NCI-H69 (cell line): ENCODE data around the gene MAPK4.
A peak's percentile ranks its signal among the peaks of the same experiment; 100 is the strongest.

Experiments
- DNase-seq: peaks from one replicate; lab custom pipeline; 2025; lab: John Stamatoyannopoulos, UW

The MAPK4 gene

DNA sequence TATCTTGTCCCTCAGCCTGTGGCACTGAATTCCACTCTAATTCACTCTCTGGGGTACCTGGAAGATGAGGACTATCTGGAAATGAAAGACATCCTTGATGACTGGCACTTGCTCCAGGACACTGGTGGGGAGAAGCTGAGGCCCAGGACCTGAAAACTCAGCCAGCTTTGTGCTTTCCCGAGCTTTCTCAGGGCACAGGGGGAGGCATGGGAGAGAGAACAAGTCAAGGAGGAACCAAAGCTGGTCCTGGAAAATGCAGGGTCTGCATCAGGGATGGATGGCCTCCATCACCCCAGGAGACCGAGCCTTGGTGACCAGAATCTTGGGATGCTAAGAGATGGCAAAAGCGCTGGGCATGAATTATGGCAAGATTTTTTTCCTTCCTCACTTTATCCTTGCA, 65.1 kb downstream of the MAPK4 start:
- DNase-seq = no peak

DNA sequence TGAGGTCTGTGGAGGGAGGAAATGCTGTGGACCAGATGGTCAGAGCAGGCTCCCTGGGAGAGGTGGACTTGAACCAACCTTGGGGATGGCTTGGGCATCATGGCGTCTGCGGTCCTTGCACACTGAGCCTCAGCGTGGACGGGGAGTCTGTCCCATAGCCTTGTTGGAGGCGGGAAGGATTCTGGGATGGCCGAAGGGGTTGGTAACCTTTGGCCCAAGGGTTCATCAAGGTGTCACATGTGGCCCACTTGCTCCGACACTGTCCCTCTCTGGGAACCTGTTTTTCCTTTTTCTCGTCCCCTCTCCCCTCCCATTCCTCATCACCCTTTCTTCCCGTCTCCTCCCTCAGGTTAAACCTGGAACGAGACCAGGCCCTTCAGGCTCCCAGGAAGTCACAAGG, 66.4 kb downstream of the MAPK4 start:
- DNase-seq = no peak

DNA sequence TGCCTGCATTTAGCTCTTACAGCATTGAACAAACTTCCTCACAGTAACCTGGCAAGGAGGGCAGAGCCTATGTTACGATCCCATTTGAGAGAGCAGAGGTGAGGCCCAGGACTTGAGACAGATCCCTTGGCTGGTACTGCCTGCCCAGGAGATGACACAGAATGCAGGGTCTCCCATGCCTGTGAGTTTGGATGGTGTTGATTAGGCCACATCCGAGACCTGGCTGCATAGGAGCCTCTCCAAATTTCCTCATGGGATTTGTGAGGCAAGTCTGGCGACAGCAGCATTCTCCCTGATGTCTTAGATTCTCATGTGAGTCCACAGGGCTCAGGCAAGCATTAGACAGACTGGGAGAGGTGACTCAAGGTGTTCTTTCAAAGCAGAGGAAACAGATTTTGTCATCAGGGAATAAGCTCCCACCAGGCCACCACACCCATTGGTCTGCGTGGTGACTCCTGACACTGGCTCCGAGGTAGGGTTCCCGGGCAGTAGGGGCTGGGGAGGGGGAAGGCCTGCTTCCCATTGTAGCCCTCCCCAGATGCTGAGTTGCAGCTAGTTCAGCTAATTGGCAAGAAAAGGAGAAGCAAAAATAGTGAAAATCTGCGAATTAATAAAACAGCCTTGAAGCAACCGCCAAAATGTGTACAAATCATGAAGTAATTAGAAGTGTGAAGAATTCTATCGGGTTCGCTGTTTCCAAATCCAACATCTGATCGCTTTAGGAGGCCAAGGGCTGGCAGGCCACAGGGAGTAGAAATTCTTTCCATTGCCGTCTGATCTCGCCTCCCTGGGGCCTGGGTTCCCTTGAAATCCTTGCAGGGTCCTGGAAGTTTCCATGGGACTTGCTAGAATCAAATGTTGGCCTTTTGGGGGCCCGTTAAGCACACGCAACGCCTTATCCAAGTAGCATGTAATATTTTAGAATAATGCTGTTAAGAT, 68.0 kb downstream of the MAPK4 start:
- DNase-seq = peak; percentile 69

DNA sequence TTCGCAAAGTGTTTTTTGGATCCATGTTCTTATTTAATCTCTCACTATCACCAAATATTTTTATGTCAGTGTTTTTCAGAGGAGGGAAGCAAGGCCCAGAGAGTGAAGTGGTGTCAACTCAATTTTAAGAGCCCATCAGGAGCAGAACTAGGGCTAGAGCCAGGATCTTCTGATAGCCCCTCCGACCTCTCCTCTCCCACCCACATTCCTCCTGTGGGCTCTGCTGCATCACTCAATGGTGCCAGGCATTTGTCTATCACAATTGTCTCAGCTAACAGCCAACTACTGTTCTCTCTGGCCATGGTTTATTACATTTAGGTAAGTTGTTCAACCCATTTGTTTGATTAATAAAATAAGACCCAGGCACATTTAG, 68.6 kb downstream of the MAPK4 start:
- peak; percentile 58 for DNase-seq

DNA sequence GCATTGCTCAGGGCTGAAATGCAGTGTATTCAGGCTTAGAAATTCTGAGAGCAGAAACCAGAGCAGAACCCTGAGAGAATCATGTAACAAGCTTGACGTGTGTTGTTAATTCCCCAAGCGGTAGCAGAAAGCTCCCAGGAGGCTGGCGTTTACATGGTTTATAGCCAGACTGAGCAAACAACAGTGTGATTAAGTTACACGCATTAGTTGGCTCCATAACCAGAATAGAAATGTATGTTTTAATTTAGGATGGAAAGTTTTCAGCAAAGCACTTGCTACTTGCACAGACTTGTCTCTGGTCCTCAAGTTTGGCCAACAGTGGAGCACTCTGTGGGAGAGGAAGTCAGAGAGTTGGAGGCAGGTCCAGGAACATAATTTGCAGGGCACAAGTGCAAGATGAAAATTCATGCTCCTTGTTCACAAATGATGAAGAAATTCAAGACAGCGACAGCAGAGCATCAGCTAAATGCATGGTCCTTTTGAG, 69.3 kb downstream of the MAPK4 start:
- peak; percentile 98 for DNase-seq

DNA sequence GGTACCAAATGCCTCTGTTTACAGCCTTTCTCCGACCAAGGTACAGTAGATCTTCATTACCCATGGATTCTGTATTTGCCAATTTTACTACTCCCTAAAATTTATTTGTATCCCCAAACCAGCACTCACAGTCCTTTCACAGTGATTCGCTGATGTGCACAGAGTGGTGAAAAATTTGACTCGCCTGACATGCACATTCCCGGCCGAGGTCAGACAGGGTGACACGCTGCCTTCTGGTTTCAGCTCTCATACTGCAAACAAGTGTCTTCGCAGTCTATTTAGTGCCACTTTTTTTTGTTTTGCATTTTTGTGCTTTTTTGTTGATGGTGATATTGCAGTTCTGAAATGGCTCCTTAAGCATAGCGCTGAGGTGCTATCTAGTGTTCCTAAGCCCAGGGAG, 71.0 kb downstream of the MAPK4 start:
- DNase-seq = no peak

DNA sequence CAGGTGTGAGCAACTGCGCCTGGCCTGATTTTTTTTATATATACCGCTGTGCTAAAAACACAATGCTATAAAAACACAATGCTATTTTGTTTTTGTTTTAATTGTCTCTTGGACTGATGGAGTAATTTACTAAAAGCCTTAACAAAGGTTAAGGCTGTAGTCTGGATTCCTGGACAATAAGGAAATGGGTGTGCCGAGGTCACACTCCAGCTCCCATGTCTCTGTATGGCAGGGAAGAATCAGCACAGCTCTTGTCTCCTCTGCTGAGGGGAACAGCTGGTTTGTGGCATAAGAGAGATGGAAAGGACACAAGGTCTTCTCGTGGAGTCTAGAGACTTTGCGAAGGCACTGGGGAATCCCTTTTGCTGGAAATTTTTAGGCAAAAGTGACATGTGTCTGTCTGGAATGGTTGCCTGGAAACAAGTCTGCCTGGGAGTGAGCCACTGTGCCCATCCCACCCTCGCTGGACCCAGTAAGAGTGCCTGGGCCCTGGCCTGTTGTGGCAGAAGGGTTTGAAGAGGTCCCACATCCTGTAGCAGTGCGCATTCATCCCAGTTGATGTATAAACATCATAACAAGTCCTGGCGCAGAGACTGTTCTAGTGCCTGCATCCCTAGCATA, 73.1 kb downstream of the MAPK4 start:
- peak; percentile 42 for DNase-seq

DNA sequence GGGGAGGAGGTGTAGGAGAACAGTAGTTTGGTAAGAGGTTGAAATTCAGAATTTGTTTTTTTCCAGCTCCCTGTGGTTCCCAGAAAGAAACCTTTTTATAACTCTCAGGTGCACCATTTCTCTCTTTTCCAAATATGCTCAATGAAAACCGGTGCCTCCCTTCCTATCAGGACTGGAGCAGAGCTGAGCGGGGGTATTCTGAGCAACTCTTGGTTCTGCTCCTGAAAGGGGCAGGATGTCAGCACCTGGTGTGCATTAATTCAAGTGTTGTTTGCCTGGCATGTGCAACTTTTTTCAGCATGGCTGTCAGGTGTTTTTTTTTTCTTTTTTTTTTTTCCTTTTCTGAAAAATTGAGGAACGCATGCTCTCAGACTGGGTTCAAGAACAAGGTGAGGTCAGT, 74.1 kb downstream of the MAPK4 start:
- DNase-seq = no peak

DNA sequence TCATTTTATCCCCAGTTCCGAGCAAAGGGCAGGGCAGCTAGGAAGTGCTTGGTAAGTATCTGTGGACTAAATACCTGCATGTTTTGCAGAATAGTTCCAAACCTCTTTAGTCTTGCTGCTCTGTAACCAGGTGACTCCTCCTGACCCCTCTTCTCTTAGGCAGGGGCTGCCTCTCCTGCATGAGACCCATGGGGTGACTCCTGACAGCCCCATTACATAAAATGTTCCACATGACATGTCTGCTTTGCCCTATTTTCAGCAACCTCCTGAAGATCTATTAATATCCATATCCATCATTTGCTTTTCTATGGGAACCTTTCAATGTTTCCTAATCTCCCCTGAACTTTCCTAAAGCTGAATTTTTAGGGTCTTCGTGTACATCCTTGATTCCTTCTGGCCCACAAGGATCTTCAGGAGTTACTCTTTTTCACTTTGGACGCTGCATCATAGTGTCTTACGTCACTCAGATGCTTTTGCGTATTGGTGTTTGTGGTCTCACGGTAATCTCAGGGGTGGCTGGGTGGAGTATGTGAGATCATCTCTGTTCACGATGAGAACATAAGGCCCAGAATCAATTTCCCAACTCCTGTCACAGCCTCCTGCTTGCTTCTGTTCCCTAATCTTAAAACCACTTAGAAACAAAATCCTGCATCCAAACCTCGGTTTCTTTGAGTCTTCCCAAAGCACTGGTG, 76.6 kb downstream of the MAPK4 start:
- DNase-seq = no peak

DNA sequence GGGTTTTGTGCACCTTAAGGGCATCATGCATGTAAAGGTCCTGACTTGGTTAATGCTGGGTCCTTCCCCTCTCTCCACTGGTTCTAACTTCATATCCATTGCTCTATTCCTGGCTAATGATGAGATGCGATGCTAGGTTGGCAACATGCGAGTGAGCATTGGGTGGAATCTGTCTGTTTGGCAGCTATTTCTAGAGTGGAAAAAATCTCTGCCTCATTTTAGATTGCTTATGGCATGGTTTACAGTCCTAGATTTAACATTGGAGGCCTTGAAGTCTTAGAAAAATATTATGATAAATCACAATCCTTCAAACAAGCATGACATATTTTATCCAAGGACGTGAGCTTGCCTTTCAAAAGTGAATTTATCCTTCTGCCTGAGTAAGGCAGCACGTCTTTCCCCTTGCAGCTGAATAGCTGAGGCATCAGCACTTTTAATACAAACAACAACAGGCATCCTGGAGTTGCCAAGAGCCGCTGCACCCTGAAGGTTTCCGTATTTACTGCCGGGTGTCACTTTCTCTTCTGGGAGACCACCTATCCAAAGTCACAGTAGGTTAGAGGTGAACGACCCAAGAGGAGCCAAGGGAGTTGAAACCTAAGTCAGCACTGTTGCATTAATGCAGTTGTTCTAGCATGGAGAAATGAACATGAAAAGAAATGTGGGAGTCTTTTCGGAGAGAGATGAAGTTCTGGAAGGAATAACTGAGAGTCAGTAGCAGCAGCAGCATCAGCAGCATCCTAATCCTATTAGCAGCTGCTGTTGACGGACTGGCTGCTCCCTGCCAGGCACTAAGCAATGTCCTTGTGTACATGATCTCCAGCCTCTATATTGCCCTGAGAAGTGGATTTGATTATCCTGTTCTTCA, 78.4 kb downstream of the MAPK4 start:
- DNase-seq = no peak

DNA sequence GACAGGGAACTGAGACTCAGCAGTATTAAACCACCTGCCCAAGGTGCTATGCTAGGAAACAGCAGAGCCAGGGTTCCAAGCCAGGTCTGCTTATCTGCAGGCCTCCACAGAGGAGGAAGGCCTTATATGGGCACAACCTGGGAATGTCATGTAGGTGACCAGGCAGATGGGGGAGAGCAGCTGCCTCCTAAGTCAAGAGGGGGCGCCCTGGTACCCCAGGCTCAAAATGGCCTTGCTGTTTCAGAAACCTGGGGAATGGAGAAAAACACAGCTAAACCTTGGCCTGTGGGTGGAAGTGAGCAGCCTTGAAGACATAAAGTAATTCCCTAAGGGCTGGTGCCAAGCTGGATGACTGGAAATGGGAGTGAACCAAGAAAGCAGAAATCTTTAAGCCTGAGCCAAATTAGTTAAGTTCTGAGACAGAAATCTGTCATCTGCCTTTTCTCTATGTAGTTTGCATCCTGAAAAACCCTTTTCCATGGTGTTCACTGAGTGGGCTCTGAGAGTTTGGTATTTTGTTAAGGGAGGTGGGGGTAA, 79.1 kb downstream of the MAPK4 start:
- peak; percentile 69 for DNase-seq

DNA sequence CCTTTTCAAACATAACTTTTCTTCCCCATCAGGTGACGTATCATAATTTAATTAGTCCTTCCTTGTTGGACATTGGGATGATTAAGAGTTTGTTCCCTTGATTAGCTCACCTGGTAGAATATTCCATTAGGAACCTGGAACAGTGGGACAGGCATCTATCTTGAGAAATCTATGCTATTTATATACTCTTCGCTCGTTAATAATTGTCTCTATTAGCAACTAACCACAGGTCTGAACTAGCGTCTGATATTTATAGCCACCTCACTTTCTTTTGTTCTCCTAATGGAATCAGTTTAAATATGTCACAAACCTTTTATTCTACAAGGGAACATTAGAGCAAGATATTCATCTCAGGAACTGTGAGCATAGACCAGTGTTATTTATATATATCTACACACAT, 79.8 kb downstream of the MAPK4 start:
- DNase-seq = no peak

DNA sequence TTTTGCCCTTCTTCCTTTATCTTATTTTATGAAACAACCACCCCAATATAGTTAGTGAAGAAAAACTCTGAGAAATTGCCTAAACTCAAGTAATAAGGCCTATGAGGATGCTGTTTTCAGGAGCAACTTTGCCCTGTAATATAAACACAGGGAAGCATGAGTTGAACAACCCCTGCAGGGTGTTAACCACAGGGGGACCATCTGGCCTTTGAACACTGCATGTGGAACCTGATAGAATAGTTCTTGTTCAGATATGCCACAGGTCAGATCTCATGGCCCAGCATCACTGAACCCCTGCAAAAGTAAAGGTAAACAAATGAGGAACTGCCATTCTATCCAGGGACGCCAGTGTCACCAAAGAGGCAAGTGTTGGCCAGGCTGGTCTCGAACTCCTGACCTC, 82.6 kb downstream of the MAPK4 start:
- DNase-seq = peak; percentile 76

DNA sequence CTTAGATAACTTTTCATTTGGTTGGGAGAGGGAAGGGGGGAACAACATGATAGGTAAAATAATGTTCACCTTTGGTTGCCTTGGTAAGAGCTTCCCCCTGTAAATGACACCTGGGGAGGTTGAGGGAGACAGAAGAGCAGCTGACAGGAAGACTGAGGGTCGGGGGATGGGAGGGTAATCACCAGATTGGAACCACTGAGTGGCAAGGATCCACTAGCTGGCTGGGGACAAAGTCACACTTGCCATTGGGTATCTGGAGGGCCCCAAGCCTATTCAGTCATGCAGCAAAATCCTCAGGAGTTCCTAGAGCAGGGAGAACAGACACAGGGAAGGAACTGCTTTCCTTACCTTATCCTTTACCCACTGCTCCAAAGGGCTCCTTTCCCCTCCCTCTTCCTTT, 84.3 kb downstream of the MAPK4 start:
- DNase-seq = peak; percentile 38

DNA sequence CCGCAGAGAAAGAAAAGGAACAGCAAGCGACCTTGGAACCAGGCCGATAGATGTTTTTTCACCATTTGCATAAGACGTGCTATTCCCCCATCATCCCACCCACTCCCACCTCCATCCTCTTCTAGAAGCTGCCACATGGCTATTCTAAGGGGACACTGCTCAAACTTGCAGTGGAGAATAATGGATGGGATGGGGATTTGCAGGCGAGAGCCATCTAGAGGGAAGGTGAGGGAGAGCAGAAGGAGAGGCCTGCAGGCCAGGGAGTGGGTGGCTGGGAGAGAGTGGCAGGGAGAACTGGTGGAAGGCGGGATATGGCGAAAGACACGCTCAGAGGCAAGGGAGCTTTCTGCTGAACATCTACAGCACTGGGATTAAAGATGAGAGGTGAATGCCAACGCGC, 84.9 kb downstream of the MAPK4 start:
- peak; percentile 74 for DNase-seq

DNA sequence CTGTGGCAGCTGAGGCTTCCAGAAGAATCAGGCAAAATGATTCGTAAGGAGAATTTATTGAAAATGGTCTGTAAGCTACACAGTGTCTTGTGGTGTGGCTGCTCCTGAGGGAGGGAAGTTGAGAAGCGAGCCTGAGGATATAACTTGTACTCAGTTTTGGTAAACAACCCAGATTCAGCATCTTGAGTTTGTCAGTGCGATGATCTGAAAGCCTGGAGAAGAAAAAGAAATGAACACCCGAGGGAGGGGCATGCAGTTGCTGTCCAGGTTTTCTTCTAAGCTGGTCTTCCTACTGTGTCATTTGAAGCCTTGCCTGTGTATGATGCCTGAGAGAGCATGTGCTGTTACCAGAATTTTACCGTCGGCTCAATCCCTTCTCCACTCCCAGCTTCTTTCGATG, 87.3 kb downstream of the MAPK4 start:
- DNase-seq = no peak

DNA sequence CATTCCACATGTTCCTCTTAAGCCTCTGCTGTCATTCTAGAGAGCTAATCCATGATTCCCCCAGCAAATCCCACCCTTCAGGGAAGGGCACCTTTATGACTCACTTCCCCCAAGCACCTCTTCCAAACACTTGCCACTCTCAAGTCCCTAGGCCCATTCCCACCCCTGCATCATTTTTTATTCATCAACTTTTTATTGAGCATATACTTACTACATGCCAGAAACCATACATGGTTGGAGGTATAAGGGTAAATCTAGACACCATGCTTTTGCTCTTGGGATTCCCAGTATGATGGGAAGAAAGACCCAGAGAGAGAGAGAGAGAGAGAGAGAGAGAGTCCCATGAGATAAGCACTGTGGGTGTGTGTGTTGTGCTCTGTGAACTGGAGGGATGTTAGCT, 87.9 kb downstream of the MAPK4 start:
- DNase-seq = no peak

DNA sequence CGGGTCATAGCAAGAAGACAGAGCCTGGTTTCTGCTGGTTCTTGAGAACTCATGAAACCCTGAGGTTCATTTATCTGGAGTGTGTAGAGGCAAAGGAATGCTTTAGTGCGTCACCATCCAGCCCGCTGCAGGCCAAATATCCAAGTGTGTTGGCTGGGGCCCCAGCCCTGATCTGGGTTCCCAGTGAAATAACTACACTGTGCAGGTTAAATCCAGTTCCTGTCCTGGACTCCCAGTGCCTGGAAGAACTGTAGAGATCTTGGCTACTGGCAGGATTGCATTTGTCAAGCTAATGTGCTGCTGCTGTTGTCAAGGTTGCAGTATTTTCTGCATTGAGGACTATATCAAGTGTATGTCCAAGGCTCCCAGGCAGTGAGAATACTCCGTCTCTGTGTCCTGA, 89.9 kb downstream of the MAPK4 start:
- DNase-seq = no peak

DNA sequence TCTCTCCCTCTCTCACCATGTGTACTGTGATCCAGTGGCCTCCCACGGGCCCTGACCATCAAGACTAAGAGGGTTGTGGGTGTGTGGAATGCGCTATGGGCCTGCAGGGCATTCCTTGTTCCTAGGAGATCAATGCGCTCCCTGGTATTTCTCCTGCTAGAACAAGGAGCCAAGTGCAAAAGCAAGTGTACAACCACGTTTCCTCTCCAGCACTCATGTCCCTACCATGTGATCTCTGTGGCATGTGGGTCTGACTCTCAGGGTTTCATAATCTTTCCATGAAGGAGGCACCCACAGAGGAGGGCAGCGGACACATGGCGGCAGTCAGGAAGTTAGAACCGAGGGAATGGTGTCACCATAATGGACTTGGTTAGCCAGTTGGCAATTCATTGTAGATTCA, 91.4 kb downstream of the MAPK4 start:
- DNase-seq = no peak

DNA sequence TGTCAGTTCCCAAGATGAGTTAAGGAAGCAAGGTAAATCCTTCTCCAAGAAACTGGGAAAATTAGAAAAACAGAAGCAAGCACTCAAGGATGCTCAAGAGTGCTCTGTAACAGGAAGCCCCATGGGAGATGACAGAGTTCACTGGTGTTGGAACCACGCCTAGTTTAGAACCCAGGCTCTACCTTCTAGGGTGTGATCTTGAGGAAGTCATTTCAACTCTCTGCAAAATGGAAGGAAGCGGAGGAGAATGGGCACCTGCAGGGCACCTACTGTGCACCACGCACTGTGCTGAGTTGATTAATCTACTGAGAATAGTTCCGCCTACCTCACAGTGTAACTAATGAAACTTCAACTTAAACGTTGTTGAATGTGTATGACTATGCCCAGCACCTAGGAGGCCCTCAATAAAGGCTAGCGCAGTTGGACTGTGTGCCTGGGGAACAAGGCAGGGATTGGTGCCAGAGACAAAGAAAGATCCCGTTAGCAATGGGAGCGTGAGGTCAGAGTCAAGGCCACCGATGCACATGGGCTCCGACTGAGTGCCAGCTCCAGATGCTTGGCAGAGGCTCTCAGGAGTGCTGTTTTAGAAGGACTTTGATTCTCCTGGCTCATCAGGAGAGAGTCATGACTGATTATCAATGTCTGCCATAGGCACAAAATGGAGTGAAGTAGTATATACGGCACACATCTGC, 93.7 kb downstream of the MAPK4 start:
- peak; percentile 64 for DNase-seq

DNA sequence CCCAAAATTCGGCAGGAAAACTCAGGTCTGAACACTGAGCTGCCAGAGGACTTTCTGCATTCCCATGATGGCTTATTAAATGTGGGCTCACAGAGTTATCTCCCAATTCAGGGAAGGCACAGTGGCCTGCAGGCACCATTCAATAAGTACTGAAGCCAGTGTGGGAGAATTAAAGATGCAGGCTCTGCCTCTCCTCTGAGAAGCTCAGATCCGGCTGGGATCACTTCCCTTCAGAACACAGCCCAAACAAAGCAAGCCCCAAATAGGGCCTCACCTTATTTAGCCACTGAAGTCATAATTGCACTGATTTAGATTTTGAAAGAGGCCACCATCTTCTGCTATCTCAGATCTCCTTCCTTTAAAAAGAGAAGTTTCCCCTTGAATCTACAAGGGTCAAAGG, 94.3 kb downstream of the MAPK4 start:
- DNase-seq = no peak
